Astrocyte (in vitro differentiated cells and primary cell): ENCODE results near the gene TCF3.

ENCODE experiments used
- EZH2 ChIP-seq: IDR thresholded peaks from 2 replicates; pipeline ENCODE4 v1.6.1; 2012; ENCODE audit warnings: mild to moderate bottlenecking, low read length, inconsistent platforms; ENCODE audit not compliant: insufficient read depth
- TF ChIP-seq, protein P1 (sequence below): IDR thresholded peaks from 2 replicates; pipeline ENCODE4 v1.5.1; 2011; ENCODE audit warnings: low read depth, mild to moderate bottlenecking, inconsistent platforms, low read length, moderate library complexity; ENCODE audit not compliant: insufficient read depth

DNA sequence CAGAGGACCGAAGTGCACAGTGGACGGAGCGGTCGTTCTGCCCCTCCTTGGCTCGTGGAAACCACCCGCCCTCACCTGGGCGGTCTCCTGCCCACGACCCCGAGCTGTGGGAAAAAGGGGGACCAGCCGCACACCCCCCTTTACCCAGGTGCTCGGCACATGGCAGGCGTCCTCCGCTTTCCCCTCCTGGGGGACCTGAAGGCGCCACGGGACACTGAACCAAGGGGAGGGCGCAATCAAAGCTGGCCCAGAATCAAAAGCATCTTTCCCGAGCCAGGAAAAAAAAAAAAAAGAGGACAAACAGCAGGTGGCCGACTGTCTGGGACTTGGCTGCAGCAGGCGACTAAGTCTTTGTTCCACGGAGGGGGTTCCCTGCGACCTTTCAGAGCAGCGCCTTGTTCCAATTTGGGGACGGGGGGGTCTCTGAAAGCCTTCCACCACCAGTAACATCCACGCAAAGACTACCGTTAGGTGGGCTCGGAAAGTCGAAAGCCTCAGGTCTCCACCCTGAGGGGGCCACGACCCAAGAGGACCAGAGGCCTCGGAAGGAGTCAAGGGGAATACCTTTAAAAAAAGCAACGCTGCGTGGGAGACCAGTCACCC lies 60.9 kb downstream of the TCF3 start:
- TF ChIP-seq, protein P1, sequence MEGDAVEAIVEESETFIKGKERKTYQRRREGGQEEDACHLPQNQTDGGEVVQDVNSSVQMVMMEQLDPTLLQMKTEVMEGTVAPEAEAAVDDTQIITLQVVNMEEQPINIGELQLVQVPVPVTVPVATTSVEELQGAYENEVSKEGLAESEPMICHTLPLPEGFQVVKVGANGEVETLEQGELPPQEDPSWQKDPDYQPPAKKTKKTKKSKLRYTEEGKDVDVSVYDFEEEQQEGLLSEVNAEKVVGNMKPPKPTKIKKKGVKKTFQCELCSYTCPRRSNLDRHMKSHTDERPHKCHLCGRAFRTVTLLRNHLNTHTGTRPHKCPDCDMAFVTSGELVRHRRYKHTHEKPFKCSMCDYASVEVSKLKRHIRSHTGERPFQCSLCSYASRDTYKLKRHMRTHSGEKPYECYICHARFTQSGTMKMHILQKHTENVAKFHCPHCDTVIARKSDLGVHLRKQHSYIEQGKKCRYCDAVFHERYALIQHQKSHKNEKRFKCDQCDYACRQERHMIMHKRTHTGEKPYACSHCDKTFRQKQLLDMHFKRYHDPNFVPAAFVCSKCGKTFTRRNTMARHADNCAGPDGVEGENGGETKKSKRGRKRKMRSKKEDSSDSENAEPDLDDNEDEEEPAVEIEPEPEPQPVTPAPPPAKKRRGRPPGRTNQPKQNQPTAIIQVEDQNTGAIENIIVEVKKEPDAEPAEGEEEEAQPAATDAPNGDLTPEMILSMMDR, result no peak
- no peak for TF ChIP-seq EZH2
